ENCODE results near the gene ATP6AP2. TPM values are rescaled to one million over a fixed set of nuclear protein-coding genes. Genes with fewer than 3 reads are reported as not detected.

The ATP6AP2 gene
- total and polyA plus RNA-seq, 9 of the 15 experiments (the other 6 are each of a cell fraction or from before 2014, with no cell fraction given) = 23.3 to 131 (median 41.9) TPM

GRCh38 chrX:40644821-40645358 lies 64.1 kb downstream of the ATP6AP2 start (continued):
- 0 out of 2 replicates have a peak, but pooled peaks have one; percentile 36 for TF ChIP-seq ZBTB40 (IDR thresholded peaks at IDR 0.05)
- TF ChIP-seq ZBTB40 (CRISPR knock-in tag; IDR thresholded peaks at IDR 0.05) = no peak
- TF ChIP-seq HDAC1 (IDR thresholded peaks at IDR 0.05) = peak in 1 of 2 experiments; percentile 52; a peak in 1 of 4 replicates
- TF ChIP-seq FOXO4 (CRISPR knock-in tag; IDR thresholded peaks at IDR 0.05) = no peak
- peak; percentile 68 for TF ChIP-seq TAF9B (IDR thresholded peaks at IDR 0.05; ENCODE audit: partially characterized antibody)
- no peak for TF ChIP-seq ZBED1 (IDR thresholded peaks at IDR 0.05)
- TF ChIP-seq ATF7 (IDR thresholded peaks at IDR 0.05) = 0 out of 2 replicates have a peak, but pooled peaks have one; percentile 14
